Esophagus squamous epithelium (tissue), 4 donors: ENCODE measurements around the gene MADCAM1.

Experiments used
- POLR2A ChIP-seq, 4 donors: fragments of 450-650 bp; IDR thresholded peaks; one replicate each; pipeline ENCODE4 v1.6.1; 2017; ENCODE audit warnings: antibody characterized with exemption in 4 of 4, mild to moderate bottlenecking in 4 of 4, moderate library complexity in 3 of 4
- TF ChIP-seq, protein P1 (sequence below), 6 experiments: fragments of 450-650 bp in 4 of 6; fragments of 200-600 bp in 2 of 6; sonication (generic) in 2 of 6; IDR thresholded peaks; one replicate each; pipeline ENCODE4 v1.5.1; 2016 to 2019; ENCODE audit warnings: antibody characterized with exemption in 6 of 6, mild to moderate bottlenecking in 4 of 6, moderate library complexity in 4 of 6

DNA sequence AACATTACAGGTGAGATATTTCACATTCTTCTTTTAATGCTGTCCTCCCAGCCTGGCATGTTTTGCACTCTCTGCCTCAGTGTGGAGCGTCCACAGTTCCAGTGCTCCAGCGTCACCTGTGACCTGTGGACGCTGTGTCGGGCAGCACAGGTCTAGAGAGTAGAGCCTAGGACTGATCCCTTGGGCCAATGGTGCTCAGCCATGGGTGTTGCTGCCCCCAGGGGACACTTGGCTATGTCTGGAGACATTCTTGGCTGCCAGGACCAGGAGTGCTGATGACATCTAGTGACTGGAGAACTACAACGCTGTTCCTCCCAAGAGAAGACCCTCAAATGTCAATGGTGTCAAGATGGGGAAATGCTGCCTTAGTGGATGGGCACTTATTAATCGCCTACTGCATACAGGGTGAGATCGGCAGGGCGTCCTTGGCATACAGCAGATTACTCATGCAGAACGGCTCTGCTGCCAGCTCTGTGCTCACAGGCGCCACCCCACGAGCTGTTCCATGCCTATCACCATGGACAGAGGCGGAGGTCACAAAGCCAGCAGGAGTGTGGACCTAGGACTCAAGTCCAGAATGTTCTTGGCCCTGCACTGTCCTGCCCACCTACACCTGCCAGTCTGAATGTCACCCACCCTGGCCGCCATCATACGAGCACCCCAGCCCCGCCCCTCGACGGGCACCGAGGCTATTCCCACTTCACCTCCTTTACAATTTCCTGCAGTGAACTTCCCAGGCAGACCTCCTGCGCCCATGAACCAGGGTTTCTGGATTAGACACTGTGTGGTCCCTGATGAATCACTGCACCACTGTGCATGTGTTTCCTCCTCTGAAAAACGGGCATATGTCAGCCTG, 13.9 kb upstream of the MADCAM1 start:
- TF ChIP-seq, protein P1, sequence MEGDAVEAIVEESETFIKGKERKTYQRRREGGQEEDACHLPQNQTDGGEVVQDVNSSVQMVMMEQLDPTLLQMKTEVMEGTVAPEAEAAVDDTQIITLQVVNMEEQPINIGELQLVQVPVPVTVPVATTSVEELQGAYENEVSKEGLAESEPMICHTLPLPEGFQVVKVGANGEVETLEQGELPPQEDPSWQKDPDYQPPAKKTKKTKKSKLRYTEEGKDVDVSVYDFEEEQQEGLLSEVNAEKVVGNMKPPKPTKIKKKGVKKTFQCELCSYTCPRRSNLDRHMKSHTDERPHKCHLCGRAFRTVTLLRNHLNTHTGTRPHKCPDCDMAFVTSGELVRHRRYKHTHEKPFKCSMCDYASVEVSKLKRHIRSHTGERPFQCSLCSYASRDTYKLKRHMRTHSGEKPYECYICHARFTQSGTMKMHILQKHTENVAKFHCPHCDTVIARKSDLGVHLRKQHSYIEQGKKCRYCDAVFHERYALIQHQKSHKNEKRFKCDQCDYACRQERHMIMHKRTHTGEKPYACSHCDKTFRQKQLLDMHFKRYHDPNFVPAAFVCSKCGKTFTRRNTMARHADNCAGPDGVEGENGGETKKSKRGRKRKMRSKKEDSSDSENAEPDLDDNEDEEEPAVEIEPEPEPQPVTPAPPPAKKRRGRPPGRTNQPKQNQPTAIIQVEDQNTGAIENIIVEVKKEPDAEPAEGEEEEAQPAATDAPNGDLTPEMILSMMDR (IDR thresholded peaks at IDR 0.05) = no peak
- TF ChIP-seq POLR2A (IDR thresholded peaks at IDR 0.05) = no peak
